AG04449 (cell line): ENCODE data around the gene NEK7.

Experiments
- CTCF ChIA-PET: fragments of 350-600 bp; formaldehyde crosslinking; extraction: SDS; loops from one replicate; lab custom pipeline; 2021; ENCODE audit warnings: antibody characterized with exemption; lab: Yijun Ruan, JAX
- POLR2A ChIA-PET: fragments of 400-600, 350-600 bp; formaldehyde crosslinking; extraction: SDS; loops from one replicate; lab custom pipeline; 2020; ENCODE audit warnings: antibody characterized with exemption, inconsistent platforms; lab: Yijun Ruan, JAX
- DNase-seq: peaks from one replicate; pipeline ENCODE4 v3.0.0-alpha.2; 2010; ENCODE audit warnings: low read depth, low spot score
- H3K4me3 ChIP-seq: 2 replicates; pipeline ENCODE4 v1.5.1; 2011; ENCODE audit warnings: low read depth, mild to moderate bottlenecking, control low read depth, low read length
- CTCF ChIP-seq: IDR thresholded peaks from one replicate; pipeline ENCODE4 v1.5.1; 2011; ENCODE audit warnings: mild to moderate bottlenecking, moderate library complexity, low read length, control low read depth, inconsistent platforms; ENCODE audit not compliant: insufficient read depth; ENCODE audit errors: missing control alignments

The NEK7 gene

DNA sequence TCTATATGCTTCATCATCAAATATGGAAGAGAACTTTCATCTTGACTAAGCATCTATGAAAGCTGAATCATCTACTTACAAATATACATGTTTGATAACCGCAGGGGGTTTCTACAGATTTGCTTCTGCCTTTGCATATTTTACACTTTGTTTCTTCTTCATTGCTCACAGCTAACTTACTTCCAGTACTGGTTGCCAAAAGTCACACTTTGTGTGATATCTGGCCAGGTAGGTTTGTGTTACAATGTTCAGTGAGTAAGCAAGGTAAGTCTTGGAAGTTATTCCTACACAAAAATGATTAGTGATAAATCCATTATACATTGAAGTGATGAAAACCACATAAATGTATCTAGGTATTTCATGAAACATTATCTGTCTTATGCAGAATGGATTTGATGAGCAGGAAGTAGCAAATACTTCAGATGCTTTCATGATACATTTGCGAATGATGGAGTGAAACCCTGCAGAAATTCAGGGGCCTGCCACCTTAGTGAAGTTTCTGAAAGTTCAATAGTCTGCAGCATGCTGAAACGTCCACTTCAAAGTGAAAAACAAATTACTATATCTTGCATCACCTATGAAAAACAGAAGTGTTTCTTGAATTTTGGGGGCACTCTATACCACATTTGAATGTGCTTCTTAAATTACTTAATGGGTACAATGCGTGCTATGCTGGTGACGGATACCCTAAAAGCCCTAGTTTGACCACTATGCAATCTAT, 196.3 kb downstream of the NEK7 start:
- no peak for TF ChIP-seq CTCF
- ChIA-PET POLR2A (no interaction called here), CTCF (interaction anchor here (0.7 to 1.0 kb wide), 2 partner anchors 19 to 25 kb away, joined by 3 to 4 read pairs; no protein-coding TSS in a partner anchor)
- no peak overlapping the region for H3K4me3 ChIP-seq
- no peak for DNase-seq

DNA sequence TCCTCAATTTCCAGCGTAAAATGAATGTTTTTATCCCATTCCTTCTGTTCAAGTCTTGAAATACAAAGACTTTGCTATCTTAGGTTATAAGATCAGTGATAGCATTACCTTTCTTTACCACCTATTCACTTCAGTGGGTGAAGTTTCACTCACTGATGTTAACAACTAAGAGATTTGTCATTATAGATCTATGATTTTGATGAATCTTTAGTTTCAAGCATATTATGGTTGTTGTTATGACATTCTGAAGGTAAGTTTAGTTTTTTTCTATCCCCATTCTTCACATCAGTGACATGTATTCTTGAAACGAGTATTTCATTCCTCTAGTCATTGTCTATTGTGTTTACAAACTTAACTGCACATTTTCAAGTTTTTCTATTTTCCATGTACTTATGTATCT, 201.1 kb downstream of the NEK7 start:
- no peak for DNase-seq
- POLR2A ChIA-PET = no interaction called here
- no peak overlapping the region for H3K4me3 ChIP-seq
- CTCF ChIA-PET = interaction anchor here (1.1 to 1.6 kb wide), 2 partner anchors 19 to 20 kb away, joined by 4 read pairs; no protein-coding TSS in a partner anchor
- no peak for TF ChIP-seq CTCF

DNA sequence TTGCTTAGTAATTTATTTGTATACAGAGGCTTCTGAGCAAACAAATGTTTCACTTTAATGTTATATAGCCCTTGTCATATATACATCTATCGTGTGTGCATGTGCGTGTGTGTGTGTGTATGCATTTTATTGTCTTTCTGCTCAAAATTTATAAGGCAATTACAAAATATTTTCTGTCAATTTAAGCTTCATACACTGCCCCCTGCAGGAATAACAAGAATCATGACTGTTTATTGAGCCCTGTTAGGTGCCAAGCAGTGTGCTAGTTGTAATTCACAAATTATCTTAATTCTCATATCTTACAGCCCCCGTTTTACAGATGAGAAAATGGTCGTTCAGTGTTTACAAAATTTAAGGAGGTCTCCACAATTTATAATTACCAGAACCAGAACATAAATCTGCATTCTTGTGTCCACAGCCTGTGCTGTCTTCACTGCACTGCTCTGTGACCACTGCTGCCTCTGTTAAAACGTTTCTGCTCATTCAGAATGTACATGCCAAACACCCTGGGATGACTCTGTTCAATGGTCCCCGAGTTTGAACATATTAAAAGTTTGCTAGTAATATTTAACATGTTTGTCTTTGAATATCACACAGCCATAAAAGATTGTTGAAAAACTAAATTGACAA, 202.3 kb downstream of the NEK7 start:
- ChIA-PET POLR2A (no interaction called here), CTCF (interaction anchor here (0.9 to 1.6 kb wide), 7 partner anchors 8 to 69 kb away, joined by 3 to 5 read pairs (median 4); no protein-coding TSS in a partner anchor)
- DNase-seq = no peak
- H3K4me3 ChIP-seq = no peak overlapping the region
- no peak for TF ChIP-seq CTCF

DNA sequence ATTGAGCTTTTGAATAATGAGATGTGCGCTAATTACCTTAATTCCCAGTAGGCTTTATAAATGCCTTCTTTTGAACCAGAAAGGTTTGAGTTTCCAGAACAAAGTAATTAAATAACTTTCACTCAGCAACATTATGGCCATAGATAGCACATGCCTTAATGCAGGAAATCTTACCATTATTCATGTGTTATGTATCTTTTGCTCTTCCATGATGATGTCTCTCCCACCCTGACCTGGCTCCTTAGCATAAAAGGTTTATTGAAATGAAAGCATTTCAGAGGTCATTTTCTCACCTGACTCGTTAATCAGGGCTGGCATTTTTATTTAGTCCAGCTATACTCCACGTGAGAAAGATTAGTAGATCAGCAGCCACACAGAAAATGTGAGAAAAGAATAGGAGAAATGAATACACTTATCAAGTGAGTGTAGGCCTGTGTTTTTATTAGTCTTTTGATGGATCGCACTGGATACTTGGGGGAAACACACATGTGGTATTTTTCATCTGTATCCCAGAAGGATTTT, 203.5 kb downstream of the NEK7 start:
- ChIA-PET CTCF (interaction anchor here (0.8 to 1.0 kb wide), 2 partner anchors 18 to 782 kb away, joined by 3 read pairs; no protein-coding TSS in a partner anchor), POLR2A (no interaction called here)
- no peak overlapping the region for H3K4me3 ChIP-seq
- DNase-seq = no peak
- TF ChIP-seq CTCF = no peak

DNA sequence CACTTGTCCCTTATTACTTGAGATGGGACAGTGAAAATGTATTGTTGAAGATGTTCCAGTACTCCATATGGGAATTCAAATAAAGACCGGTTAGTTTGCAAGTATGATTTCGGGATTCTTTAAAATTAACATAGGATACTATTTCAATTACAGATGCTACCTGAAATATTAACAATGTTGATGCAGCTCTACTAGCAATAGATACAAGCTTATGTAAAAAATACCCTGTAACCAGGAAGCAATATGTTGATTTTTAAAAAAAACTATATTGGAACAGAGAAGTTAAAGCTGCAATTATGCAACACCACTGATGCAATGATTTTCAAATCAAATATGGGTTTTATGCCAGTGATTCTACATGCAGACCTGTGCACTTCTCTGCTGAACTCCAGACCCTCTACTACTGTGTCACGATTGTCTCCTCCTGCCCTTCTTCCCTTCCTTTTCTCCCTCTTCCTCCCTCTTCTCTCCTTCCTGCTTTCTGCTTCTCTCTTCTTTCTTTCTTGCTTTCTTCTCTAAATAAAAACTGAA, 204.5 kb downstream of the NEK7 start:
- no peak for DNase-seq
- POLR2A ChIA-PET = no interaction called here

More for the DNA sequence above, 204.5 kb downstream of the NEK7 start:
- H3K4me3 ChIP-seq = no peak overlapping the region
- TF ChIP-seq CTCF = no peak
- CTCF ChIA-PET = interaction anchor here (0.8 kb wide), 1 partner anchor 783 kb away, joined by 3 read pairs; no protein-coding TSS in a partner anchor
